NOMO-1 (cell line): Measurements from ENCODE around the gene TAF11.
A peak's percentile ranks its signal among the peaks of the same experiment; 100 is the strongest.
"Not testable (repeated sequence)": the region's sequence is repeated elsewhere in the genome, so short reads cannot be mapped to it uniquely, and the experiment has no call there.

Experiments
- DNase-seq, 2 experiments: peaks; one replicate each; lab custom pipeline; 2025; ENCODE audit not compliant: unreplicated experiment in 2 of 2; lab: John Stamatoyannopoulos, UW

Gene TAF11

DNA sequence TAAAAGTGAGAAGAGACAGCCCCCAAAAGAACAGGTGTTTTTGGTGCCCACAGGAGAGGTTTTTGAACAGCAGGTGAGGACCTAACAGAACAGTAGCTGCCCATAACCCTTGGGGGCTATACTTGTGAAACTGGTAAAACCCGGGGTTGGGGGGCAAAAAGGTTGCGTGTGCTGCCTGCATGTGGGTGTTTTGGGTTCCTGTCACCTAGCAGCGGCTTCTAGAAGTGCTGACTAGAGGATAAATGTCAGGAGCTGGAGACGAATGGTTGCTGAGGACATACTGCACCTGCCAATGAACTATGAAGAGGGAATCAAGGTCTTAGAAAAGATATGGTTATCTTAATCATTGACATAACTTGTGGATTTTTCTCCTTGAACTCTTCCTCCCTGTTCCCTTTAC lies 16.0 kb downstream of the TAF11 start:
- DNase-seq: no peak

DNA sequence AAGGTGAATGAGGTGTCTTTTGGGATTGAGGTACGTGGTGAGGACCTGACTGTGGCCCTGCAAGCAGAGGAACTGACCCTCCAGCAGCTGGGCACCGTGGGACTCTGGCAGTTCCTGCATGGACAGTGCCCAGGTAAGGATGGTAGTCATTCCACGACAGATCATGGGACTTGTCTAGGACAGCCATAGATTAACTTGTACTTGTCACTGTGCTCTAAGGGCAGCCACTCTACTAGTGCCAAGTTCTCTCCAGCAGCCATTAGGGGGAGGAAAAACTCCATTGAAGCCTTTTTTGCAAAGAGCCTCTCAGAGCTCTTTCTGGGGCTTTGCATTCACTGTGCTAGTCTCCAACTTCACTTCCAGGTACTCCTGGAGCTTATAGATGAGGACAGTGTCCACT lies 20.4 kb downstream of the TAF11 start:
- no peak for DNase-seq

- DNase-seq: peak in 1 of 2 experiments; percentile 3
Measured at GRCh38 chr6:34866509-34866908, 21.3 kb downstream of the TAF11 start.

- DNase-seq: no peak
Measured at GRCh38 chr6:34865107-34865506, 22.7 kb downstream of the TAF11 start.

DNA sequence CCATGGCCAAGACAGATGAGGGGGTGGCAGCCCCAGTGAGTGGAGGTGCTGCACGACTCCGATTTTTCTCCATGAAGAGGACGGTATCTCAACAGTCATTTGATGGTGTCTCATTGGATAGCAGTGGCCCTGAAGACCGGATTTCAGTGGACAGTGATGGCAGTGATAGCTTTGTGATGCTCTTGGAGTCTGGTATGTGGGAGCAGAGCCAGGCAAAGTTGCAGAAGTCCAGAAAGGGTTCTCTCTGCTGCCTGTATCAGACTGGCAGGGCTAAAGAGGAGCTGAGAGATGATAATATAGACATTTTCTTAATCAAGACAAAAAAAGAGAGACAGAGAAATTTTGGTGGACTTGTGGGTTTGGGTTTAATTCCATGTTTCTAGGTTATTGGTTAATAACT lies 23.8 kb downstream of the TAF11 start:
- no peak for DNase-seq

DNA sequence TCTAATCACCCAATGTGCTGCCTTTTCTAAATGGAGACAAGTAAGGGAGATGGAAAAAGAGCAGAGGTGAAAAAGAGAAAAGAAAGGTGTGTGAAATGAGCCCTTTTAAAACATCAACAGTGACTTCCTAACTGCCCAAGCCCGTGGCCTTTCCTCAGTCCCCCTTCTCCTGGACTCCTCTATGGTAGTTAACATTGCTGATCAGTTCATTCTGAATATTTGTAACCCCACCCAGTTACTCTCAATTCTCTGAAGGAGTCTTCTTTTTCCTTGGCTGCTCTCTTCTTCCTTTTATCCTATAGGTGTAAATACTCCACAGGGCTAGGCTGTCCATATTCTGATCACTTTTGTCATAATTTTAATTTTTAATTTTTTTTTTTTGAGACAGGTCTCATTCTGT lies 27.1 kb downstream of the TAF11 start:
- no peak for DNase-seq

- DNase-seq: no peak
Measured at GRCh38 chr6:34859951-34860350, 27.9 kb downstream of the TAF11 start.

DNA sequence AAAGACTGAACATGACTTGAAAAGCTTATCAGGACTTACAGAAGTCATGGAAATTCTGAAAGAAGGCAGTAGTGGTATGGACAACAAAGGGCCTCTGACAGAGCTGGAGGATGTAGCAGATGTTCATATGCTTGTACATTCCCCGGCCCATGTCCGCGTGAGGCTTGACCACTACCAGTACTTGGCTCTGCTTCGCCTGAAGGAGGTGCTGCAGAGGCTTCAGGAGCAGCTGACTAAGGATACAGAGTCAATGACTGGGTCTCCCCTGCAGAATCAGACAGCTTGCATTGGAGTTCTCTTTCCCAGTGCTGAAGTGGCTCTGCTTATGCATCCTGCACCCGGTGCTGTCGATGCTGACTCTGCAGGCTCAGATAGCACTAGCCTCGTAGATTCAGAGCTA lies 29.2 kb downstream of the TAF11 start:
- DNase-seq: no peak

DNA sequence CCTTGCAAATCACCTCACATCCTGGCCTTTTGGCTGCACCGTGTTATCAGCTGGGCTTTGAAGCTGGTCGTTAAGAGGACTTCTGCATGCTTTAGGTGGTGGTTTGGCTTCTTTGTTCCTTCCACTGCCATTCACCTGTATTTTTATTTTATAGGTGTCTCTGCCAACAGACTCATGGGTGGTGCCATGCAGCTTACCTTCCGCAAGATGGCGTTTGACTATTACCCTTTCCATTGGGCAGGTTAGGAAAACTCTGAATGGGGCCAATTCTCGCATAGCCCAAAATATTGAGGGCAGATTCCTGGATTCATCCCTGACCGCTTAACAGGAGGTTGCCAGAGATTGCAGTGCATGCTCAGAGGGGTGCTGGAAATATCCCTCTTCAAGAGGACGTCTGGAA lies 32.4 kb downstream of the TAF11 start:
- DNase-seq: no peak

DNA sequence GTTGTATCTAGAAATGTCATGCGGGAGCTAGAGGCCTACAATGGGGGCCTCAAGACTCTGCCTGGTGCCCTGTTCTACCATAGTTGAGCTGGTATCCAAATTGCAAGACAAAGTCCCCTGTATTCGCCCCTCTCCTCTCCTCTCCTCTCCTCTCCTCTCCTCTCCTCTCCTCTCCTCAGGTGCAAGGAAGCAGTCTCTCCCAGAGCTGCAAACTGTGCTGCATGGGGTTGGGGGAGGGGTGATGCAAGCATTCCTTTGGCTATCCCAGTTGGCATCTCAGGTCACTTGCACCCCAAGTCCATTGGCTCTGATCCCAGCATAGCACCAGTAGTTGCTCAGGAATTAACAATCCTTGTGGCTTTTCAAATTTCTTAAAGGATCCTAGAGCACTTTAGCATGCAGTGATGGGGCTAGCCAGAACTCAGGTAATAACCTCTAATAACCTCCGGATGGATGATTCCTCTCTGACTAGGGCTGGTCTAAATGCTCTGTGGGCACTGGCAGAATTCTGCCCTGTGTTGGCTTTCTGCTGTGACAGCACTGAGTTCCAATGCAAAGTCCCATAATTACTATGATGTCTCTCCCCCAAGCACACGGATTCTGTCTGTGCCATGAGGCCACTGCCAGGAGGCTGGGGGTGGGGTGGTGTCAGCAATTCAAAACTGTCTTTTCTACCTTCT lies 35.3 kb downstream of the TAF11 start:
- DNase-seq: no peak

DNA sequence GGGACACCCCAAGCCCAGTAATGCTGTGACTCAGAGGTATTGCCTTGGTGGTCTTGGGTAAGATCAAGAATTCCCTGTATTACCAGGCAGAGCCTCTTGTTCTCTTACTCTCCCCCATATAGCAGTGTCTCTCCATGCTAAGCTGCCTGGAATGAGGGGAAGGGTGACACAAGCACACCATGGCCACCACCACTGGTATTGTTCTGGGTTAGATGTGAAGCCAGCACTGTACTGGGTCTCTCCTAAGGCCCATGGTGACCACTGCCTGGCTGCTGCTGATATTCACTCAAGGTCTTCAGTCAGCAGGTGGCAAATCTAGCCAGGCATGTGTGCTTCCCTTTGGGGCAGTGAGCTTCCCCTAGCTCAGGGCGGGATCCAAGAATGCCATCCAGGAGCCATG lies 36.5 kb downstream of the TAF11 start:
- no peak for DNase-seq

- DNase-seq: not testable (repeated sequence)
Measured at GRCh38 chr6:34849066-34849465, 38.8 kb downstream of the TAF11 start.

- no peak for DNase-seq
Measured at GRCh38 chr6:34839666-34840352, 48.0 kb downstream of the TAF11 start.

DNA sequence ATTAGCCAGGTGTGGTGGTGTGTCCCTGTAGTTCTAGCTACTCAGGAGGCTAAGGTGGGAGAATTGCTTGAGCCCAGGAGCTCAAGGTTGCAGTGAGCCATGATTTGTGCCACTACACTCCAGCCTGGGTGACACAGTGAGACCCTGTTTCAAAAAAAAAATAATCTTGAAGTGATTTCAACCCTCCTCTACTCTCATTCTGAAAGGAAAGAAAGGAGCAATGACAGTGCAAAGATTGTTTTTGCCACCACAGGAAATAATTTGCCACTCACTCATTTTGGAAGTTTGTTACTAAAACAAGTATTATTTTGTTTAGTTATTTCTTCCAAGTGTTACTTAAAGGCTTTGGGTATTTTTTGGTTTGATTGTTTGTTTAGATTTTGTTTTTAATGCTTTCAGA lies 50.3 kb downstream of the TAF11 start:
- DNase-seq: no peak

DNA sequence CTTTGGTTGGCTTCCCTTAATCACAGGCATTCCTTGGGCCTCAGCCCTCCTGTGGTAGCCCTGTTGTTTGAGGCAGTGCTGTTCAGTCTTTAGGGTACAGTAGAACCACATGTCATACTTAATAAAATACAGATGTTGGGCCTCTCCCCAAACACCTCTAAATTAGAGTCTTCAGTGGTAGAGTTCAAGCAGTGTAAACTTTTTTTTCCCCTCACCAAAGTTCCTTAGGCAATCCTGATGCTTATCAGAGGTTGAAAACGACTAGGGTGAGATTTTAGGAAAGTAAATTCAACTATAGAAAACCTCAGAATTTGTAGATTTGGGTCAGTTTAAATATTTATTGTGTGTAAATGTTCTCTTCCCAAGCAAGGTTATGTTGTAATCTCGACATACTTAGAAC lies 51.4 kb downstream of the TAF11 start:
- no peak for DNase-seq

- DNase-seq: peak; percentile 12 to 66
Measured at GRCh38 chr6:34836008-34836407, 51.8 kb downstream of the TAF11 start.

DNA sequence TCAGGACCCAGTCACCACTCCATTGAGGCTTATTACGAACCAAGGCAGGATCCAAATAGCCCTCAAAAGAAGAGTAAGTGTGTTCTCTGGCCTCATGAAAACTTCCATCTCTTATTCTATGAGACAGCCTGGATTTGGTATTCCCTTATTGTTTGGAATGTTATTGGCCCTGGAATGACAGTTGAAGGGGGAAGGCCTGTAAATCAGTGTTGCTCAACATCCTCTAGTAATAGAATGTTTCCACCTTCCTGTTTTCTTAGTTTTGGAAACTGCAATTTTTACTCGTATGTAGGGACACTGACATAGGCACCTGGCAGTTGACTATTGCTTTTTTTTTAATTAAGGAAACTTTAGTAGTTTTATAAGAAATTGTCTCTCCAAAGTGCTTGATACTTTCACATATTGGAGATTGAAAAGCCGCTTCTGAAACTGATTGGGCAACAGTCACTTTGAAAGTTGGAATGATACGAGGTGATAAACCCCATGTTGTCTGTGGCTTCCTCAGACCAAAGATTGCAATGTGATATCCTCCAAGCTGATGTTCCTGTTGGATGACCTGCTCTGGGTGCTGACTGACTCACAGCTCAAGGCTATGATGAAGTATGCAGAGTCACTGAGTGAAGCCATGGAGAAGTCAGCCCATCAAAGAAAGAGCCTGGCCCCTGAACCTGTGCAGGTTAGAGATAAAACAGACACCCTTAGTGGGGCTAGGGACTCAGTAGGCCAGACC lies 52.9 kb downstream of the TAF11 start:
- DNase-seq: peak; percentile 21 to 79

DNA sequence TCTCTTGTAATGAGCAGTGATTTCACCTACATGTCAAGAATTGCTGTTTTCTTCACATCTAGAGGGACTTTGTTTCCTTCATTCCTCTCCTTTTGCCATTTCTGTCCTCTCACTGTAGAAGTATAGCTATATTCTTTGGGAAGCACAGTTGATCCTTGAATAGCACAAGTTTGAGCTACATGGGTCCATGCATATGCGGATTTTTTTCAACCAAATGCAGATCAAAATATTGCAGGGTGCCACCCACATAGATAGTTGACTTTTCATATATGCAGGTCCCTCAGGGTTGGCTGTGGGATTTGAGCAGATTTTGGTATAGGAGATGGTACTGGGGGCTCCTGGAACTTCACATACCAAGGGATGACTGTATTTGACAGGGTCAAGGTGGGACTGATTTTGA lies 54.9 kb downstream of the TAF11 start:
- DNase-seq: no peak

DNA sequence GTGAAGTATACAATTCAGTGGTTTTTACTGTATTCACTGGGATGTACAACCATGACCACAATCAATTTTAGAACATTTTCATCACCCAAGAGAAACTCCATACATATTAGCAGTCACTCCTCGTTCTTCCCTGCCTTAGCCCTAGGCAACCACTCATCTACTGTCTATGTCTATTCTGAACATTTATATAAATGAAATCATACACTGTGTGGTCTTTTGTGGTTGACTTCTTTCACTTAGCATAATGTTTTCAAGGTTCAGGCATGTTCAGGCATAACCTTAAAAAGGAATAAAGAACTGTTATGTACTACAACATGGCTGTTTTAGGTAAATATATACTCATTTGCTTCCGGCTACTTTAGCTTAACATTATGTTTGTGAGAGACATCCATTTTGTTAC lies 58.7 kb downstream of the TAF11 start:
- DNase-seq: no peak
